Activated naive CD4-positive, alpha-beta T cell treated with anti-CD3 and anti-CD28 coated beads, Interleukin-2, amount 50 U/mL, for 72 hours (primary cell): ENCODE measurements around the gene KIAA1671. TPM values are rescaled to one million over a fixed set of nuclear protein-coding genes. Genes with fewer than 3 reads are reported as not detected.
A peak's percentile ranks its signal among the peaks of the same experiment; 100 is the strongest.

Experiments
- ATAC-seq, 2 donors: fragments of 150-1000 bp; cut with Tn5 transposase; 2 replicates each; pipeline ENCODE4 v1.10.0; 2021; ENCODE audit warnings: mild to moderate bottlenecking in 2 of 2, moderate library complexity in 2 of 2
- DNase-seq, 2 donors: peaks; one replicate each; pipeline ENCODE4 v3.0.0; 2021 to 2022; ENCODE audit warnings: low spot score in 2 of 2
- H3K27ac Mint-ChIP-seq, 2 donors: one replicate each; pipeline ENCODE4 v1.8.0; 2022; ENCODE audit warnings: mild to moderate bottlenecking in 2 of 2, mixed read lengths in 2 of 2
- H3K36me3 Mint-ChIP-seq, 2 donors: one replicate each; pipeline ENCODE4 v1.8.0; 2022; ENCODE audit warnings: mixed read lengths in 2 of 2
- H3K9me3 Mint-ChIP-seq, 2 donors: one replicate each; pipeline ENCODE4 v1.8.0; 2022; ENCODE audit warnings: mixed read lengths in 2 of 2
- total RNA-seq, 2 donors: library from RNA; stranded (reverse); gene quantifications; one replicate each; pipeline ENCODE4 v1.2.3, GENCODE V29; 2022

Gene KIAA1671
- total RNA-seq, 2 donors from 2014 or later = 2.0 to 22.0 TPM

DNA sequence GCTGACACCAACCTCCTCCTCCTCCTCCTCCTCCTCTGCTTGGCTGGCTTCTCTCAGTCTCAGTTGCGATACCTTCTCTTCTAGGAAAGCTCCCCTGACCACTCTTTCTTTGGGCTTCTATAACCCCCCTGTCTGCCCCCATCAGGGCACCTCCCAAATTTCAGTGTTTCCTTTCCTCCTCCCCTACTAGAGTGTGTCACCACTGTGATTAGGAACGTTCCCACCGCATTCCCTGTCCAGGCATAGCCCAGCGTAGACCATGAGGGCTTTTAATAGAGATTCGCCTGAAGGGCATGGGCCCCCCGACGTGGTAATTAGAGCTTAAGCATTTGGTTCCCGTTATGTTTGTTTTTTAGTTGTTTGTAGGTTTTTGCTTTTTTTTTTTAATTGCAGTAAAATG, 65.5 kb downstream of the KIAA1671 start:
- ATAC-seq = no peak
- H3K27ac Mint-ChIP-seq = no peak overlapping the region

DNA sequence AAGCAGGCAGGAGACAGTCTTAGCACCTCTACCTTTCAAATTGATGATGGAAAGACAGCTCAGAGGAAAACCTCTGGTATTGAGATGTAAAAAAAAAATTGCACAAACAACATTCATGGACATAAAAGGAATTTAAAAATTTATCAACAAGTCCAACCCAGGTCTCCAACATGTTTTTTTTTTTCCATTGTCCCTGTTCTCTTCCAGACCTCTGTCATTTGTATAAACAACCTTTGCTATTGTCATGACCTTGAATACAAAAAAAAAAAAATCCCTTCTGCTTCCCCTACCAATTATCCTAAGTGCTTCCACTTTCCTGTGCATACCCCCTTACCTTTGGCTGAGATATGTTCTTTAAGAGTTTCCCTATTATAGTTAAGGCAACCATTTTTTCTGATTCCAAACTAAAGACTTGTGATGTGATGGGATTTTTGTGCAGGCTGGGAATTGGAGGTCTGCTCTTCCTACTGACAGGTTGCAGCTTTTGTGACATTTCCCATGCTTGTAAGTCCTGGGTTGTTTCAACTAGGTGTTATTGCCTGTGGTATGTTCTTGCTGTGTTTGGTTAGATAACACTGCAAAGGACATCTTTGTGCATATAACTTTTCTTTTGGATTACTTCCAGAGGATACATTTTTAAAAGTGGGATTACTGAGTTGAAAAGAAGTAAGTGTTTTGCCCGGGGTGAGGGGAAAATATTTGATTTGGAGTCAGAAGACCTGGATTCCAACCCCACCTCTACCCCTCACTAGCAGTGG, 67.1 kb downstream of the KIAA1671 start:
- ATAC-seq (no peak), DNase-seq (no peak)
- Mint-ChIP-seq H3K9me3 (no peaks in the 10 kb centered on the region), H3K27ac (no peak overlapping the region), H3K36me3 (no peaks in the 10 kb centered on the region)

More for the DNA sequence above, 65.5 kb downstream of the KIAA1671 start:
- no peaks in the 10 kb centered on the region for H3K36me3 Mint-ChIP-seq
- no peaks in the 10 kb centered on the region for H3K9me3 Mint-ChIP-seq
- DNase-seq = no peak

DNA sequence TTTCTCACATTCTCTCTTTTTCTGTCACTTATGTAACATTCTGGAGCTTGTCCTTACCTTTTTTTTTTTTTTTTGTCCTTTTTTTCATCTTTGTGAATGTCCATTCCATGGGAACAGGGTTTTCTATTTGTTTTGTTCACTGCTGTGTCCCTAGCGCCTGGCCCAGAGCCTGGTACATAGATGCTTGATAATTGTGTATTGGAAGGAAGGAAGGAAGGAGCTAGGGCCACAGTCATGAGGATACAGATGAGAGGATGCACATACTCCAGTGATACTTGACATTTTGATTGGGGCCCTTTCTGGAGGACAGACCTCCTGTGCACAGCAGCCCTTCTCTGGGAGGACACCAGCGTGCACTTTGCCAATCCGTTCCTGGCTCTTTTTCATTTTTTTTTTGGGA, 68.9 kb downstream of the KIAA1671 start:
- H3K27ac Mint-ChIP-seq = peak overlapping the region in 1 of 2 donors; percentile 9
- no peaks in the 10 kb centered on the region for H3K36me3 Mint-ChIP-seq

DNA sequence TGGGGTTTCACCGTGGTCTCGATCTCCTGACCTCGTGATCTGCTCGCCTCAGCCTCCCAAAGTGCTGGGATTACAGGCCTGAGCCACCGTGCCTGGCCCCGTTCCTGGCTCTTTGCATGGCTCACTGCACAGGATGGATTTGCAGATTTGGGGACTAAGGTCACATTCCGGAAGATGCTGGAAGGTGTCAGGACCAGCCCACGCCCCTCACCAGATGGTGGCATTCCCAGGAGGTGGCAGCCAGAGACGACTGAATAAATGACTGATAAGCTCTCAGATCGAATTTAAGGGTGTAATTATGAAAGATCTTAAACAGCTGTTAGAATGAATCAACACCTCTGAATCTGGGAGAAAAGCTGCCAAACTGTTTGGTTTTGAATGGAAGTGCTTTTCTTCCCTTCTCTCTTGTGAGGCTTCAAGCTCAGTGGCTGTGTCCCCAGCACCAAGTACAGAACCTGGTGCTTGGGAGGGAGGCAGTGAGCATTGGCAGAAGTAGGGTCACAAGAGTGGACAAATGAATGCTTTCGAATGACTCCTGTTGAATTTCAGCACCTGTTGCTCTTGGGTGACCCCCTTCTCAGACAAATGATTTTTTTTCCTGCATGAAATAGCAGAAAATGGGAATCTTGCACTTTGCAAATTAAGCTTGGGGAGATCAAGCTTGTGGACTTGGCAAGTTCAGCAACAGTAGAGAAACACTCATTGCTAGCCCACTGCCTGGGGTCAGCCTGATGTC, 69.6 kb downstream of the KIAA1671 start:
- no peak for ATAC-seq
- Mint-ChIP-seq H3K9me3 (no peaks in the 10 kb centered on the region), H3K27ac (peak overlapping the region in 1 of 2 donors; percentile 9), H3K36me3 (no peaks in the 10 kb centered on the region)
- no peak for DNase-seq

More for the DNA sequence above, 68.9 kb downstream of the KIAA1671 start:
- no peak for ATAC-seq
- no peak for DNase-seq
- H3K9me3 Mint-ChIP-seq = no peaks in the 10 kb centered on the region

DNA sequence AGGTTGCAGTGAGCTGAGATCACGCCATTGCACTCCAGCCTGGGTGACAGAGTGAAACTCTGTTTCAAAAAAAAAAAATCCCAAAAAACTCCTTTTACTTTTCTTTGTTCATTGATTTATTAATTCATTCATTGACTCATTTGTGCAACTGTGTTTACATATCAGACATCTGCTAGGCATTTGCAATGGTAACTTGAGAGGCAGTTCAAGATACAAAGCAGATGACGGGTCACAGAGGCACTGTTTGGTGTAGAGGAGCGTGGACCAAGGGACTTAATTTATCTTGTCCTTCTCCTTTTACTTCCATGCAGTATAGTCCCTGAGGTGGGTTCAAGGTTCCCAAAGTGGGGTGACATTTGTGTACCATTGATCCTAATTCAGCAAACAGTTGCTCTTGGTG, 71.4 kb downstream of the KIAA1671 start:
- H3K27ac Mint-ChIP-seq = no peak overlapping the region
- no peaks in the 10 kb centered on the region for H3K9me3 Mint-ChIP-seq
- DNase-seq = no peak
- no peaks in the 10 kb centered on the region for H3K36me3 Mint-ChIP-seq
- no peak for ATAC-seq

DNA sequence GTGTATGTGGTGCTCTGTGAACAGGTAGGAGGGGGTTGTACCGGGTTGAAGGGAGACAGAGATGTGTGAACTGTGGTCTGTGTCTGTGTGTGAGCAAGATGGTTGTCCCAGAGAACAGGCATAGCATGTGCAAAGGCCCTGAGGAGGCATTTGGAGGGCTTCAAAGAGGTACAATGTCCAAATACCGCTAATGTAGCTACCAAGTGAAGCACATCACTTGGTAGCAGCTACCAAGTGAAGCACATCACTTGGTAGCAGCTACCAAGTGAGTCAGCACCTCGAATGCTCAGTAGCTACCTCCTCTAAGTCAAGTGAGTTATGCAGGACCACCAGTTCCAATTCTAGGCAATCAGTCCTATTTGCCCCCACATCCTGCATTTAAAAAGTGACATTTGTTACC, 72.4 kb downstream of the KIAA1671 start:
- DNase-seq = no peak
- H3K36me3 Mint-ChIP-seq = no peaks in the 10 kb centered on the region
- no peak for ATAC-seq
- no peak overlapping the region for H3K27ac Mint-ChIP-seq
- H3K9me3 Mint-ChIP-seq = no peaks in the 10 kb centered on the region

DNA sequence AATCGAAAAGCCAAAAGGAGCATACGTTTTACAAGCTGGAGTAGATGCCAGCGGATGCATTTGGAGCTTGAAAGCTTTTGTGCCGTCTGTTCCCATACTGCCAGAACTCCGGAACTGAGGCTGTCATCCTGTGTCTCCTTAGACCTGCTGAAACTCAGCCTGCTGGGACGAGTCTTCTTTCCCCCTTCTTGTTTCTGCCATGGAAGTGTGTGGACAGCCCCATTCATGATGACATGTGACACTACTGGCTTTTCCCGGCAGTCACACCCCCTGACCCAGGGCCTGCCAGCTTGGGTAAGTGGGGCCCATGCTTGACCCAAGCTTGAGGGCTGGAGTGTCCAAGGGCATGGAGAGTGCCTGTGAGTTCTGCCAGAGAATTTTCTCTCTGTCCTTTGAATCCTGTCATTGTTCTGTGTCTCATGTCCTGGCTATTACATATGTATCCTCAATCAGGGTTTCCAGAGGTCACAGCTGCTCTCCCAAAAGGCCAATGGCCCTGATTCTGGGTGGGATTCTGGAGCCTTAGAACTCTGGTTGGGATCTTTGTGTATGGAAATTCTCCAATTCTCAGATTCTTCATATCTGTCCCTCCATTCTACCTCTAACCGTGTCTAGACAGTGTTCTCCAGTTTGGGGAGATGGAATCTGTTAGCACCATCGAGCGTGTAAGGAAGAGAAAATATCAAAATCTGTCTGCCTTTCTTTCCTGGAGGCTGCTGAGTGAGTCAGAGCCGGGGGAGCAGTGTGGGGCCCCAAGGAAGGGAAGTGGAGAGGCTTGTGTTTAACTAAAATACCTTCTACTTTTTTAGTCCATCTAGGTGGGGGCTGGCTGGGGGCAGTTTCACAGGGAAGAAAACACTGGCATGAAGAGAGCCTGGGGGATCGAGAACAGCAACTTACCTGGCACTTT, 73.2 kb downstream of the KIAA1671 start:
- ATAC-seq = no peak
- no peak for DNase-seq
- Mint-ChIP-seq H3K36me3 (no peaks in the 10 kb centered on the region), H3K9me3 (no peaks in the 10 kb centered on the region), H3K27ac (peak overlapping the region in 1 of 2 donors; percentile 87)

DNA sequence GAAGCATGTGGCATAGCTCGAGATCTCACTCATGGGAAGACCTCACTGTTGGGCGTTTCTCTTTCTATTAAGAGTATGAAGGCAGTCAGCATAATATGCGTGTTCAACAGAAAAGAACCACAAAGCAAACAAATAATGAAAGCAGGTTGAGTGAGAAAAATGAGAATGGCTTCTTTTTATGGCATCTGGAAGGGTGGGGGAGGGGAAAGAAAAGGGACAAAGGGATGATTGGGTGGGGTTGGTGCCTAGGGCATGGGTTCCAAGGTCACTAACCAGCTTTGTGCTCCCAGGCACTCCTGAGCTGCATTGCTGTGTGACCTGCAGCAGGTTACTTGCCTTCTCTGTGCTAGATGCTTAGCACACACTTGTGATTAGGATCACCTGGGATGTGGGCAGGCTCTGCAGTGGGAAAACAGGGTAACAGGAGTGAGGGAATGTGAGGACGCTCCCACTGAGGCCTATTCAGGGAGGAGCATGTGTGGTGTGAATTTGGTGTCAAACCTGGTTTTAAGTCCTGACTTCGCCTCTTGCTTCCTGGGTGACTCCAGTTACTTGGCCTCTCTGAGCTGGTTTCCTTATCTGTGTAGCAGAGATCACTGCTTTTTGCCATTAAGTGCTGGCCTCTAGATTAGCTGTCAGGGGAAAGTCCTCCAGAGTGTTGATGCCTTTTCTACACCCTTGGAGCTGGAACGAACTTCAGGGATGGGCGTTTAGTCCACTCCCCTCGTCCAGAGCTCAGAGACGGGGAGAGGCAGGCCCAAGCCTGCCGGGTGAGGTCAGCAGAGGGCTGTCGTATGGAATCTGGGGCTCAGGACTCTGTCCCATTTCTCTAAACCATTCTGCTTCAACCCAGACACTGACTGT, 74.8 kb downstream of the KIAA1671 start:
- no peak for ATAC-seq
- no peak for DNase-seq
- H3K27ac Mint-ChIP-seq = no peak overlapping the region
- H3K36me3 Mint-ChIP-seq = no peaks in the 10 kb centered on the region
- no peaks in the 10 kb centered on the region for H3K9me3 Mint-ChIP-seq

DNA sequence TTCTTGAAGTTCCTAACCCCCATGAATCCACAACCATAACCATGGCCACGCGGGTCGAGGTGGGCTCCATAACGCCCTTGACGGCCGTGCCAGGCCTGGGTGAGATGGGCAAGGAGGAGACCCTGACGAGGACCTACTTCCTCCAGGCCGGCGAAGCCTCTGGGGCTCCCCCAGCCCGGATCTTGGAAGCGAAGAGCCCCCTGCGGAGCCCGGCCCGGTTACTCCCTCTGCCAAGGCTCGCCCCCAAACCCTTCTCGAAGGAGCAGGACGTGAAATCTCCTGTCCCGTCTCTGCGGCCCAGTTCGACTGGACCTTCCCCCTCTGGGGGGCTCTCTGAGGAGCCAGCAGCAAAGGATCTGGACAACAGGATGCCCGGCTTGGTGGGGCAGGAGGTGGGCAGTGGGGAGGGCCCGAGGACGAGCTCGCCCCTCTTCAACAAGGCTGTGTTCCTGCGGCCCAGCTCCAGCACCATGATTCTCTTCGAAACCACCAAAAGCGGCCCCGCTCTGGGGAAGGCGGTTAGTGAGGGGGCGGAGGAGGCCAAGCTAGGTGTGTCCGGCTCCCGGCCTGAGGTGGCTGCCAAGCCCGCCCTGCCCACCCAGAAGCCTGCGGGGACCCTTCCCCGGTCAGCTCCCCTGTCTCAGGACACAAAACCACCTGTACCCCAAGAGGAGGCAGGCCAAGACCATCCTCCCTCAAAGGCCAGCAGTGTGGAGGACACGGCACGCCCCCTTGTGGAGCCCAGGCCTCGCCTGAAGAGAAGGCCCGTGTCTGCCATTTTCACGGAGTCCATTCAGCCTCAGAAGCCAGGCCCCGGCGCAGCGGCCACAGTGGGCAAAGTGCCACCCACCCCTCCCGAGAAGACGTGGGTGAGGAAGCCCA, 75.7 kb downstream of the KIAA1671 start:
- H3K36me3 Mint-ChIP-seq = no peaks in the 10 kb centered on the region

DNA sequence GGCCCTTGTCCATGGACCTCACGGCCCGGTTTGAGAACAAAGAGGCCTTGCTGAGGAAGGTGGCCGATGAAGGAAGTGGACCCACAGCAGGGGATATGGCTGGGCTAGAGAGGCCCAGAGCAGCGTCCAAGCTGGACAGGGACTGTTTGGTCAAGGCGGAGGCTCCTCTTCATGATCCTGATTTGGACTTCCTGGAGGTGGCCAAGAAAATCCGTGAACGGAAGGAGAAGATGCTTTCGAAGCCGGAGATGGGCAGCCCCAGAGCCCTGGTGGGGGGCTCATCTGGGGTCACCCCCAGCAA, 76.3 kb downstream of the KIAA1671 start:
- DNase-seq (no peak), ATAC-seq (no peak)

More for the DNA sequence above, 75.7 kb downstream of the KIAA1671 start:
- ATAC-seq = no peak
- no peaks in the 10 kb centered on the region for H3K9me3 Mint-ChIP-seq
- peak in 1 of 2 donors; percentile 29 for DNase-seq
- no peak overlapping the region for H3K27ac Mint-ChIP-seq

DNA sequence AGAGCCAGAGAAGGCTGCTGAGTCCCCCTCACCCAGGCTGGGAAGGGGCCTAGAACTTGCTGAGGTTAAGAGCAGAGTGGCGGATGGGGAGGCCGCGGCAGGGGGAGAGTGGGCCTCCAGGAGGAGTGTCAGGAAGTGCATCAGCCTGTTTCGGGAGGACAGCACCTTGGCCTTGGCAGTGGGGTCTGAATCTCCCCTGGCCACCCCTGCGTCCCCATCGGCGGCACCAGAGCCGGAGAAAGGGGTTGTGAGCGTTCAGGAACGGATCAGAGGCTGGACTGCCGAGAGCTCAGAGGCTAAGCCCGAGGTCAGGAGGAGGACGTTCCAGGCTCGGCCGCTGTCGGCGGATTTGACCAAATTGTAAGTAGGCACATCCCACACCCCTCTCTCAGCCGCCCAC, 76.7 kb downstream of the KIAA1671 start:
- no peaks in the 10 kb centered on the region for H3K36me3 Mint-ChIP-seq
- no peaks in the 10 kb centered on the region for H3K9me3 Mint-ChIP-seq
- ATAC-seq (no peak), DNase-seq (no peak)
- H3K27ac Mint-ChIP-seq = no peak overlapping the region

More for the DNA sequence above, 76.3 kb downstream of the KIAA1671 start:
- H3K36me3 Mint-ChIP-seq = no peaks in the 10 kb centered on the region
- no peak overlapping the region for H3K27ac Mint-ChIP-seq
- no peaks in the 10 kb centered on the region for H3K9me3 Mint-ChIP-seq

DNA sequence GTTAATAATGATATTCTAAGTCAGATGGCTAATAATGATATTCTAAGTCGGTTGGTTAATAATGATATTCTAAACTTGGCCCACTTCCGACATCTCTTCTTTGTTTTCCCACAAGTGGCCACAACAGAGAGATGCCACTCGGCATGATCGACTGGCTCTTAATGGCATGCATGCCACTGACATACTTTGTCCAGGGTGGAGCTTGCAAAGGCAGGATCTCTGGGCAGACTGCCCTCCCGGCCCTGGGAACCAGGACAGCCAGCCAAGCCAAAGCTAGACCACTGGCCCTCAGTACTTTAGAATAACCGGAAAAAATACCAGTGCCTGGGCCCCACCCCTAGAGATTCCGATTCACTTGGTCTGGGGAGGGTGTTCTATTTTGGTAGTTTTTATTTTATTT, 78.1 kb downstream of the KIAA1671 start:
- ATAC-seq (no peak), DNase-seq (no peak)
- Mint-ChIP-seq H3K9me3 (no peaks in the 10 kb centered on the region), H3K27ac (no peak overlapping the region), H3K36me3 (no peaks in the 10 kb centered on the region)

DNA sequence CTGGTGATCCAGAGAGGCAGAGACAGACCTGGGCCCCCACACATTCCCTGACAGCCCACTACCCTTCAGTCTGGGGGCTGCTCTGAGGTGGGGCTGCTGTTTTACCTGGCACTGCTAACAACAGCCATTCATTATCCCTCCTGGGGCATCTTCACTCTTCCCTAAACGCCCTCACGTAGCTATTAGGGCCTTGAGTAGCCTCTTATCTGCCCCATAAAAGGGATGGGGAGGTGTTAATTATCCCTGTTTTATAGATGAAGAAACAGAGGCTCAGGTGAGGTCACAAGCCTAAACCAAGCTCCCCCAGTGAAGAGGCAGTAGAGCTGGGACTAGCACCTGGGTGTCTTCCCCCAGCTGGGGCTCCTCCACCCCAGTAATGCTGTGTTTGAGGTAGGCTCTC, 79.5 kb downstream of the KIAA1671 start:
- H3K36me3 Mint-ChIP-seq = no peaks in the 10 kb centered on the region
- DNase-seq (no peak), ATAC-seq (no peak)
- H3K27ac Mint-ChIP-seq = no peak overlapping the region
- H3K9me3 Mint-ChIP-seq = no peaks in the 10 kb centered on the region

DNA sequence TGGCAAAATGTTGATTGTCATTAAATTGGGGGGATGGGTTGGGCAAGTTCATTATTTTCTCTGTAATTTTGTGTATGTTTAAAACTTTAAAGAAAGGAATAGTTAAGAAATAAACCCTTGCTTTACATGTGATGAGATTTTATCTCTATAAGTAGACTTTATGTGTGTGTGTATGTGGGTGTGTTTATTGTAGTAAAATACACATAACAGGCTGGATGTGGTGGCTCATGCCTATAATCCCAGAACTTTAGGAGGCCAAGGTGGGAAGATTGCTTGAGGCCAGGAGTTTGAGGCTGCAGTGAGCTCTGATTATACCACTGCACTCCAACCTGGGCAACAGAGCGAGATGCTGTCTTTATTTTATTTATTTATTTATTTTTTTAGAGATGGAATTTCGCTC, 83.2 kb downstream of the KIAA1671 start:
- no peak for DNase-seq
- H3K27ac Mint-ChIP-seq = no peak overlapping the region
- no peak for ATAC-seq
- H3K36me3 Mint-ChIP-seq = no peaks in the 10 kb centered on the region
- no peaks in the 10 kb centered on the region for H3K9me3 Mint-ChIP-seq

DNA sequence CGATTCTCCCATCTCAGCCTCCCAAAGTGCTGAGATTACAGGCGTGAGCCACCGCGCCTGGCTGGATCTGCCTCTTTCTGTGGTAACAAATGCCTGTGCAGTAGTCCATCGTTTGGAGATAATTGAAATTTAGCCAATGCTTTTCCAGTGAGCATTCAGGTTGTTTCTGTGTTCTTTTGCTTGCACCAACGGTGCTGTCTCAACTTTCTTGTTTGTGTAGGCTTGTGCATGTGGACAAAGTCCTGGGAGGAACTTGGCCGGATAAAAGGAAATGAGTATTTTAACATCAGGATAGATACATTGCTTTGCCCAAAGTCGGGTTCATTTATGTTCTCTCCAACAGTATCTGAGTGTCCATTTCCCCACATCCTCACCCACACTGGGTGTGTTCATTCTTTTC, 85.7 kb downstream of the KIAA1671 start:
- Mint-ChIP-seq H3K36me3 (no peaks in the 10 kb centered on the region), H3K9me3 (no peaks in the 10 kb centered on the region), H3K27ac (no peak overlapping the region)
- DNase-seq (no peak), ATAC-seq (no peak)
